H1 (cell line): Measurements from ENCODE around the gene MYPN. TPM values are rescaled to one million over a fixed set of nuclear protein-coding genes. Genes with fewer than 3 reads are reported as not detected.

Experiments
- CTCF ChIA-PET: fragments of 300-600 bp; sonication (Branson Sonifier 250); formaldehyde crosslinking; loops from one replicate; lab custom pipeline; 2021; ENCODE audit not compliant: partially characterized antibody; lab: Charles Lee
- POLR2A ChIA-PET: fragments of 300-600 bp; sonication (Branson Sonifier 250); formaldehyde crosslinking; loops from one replicate; lab custom pipeline; 2021; ENCODE audit warnings: inconsistent platforms; ENCODE audit not compliant: partially characterized antibody; lab: Charles Lee
- DNase-seq, 2 experiments: peaks; one replicate each; pipeline versions ENCODE4 v3.0.0 to v3.0.0-alpha.2; 2010 to 2022; ENCODE audit warnings: low spot score in 2 of 2, low read depth in 1 of 2, mixed read lengths in 1 of 2
- FAIRE-seq: peaks from 2 replicates; lab custom pipeline; 2011; peaks lifted over from hg19 to GRCh38; lab: Jason Lieb, UNC
- H2AFZ ChIP-seq: 2 replicates; pipeline ENCODE4 v1.8.1; 2012; ENCODE audit warnings: low read length, inconsistent platforms
- H2AK5ac ChIP-seq: 2 replicates; pipeline ENCODE4 v1.6.1; 2013; ENCODE audit warnings: low read depth, low read length
- H2BK120ac ChIP-seq: replicated peaks from 2 replicates; pipeline ENCODE3; 2013; ENCODE audit warnings: low read depth, low read length, inconsistent platforms
- H2BK12ac ChIP-seq: 2 replicates; pipeline ENCODE4 v1.6.1; 2013; ENCODE audit warnings: low read depth, low read length
- H2BK15ac ChIP-seq: 2 replicates; pipeline ENCODE4 v1.6.1; 2013; ENCODE audit warnings: low read length
- H2BK20ac ChIP-seq: 2 replicates; pipeline ENCODE4 v1.6.1; 2013; ENCODE audit warnings: low read length
- H2BK5ac ChIP-seq: 2 replicates; pipeline ENCODE4 v1.6.1; 2013; ENCODE audit warnings: low read depth, low read length
- H3K14ac ChIP-seq: 2 replicates; pipeline ENCODE4 v1.6.1; 2013; ENCODE audit warnings: inconsistent platforms; ENCODE audit not compliant: insufficient read length
- H3K18ac ChIP-seq: 2 replicates; pipeline ENCODE4 v1.6.1; 2013; ENCODE audit warnings: low read length; ENCODE audit errors: extremely low read depth
- H3K23ac ChIP-seq: 2 replicates; pipeline ENCODE4 v1.6.1; 2013; ENCODE audit warnings: inconsistent platforms; ENCODE audit not compliant: insufficient read length
- H3K23me2 ChIP-seq: 2 replicates; pipeline ENCODE4 v1.6.1; 2013; ENCODE audit warnings: low read depth, low read length
- H3K27ac ChIP-seq: 2 replicates; pipeline ENCODE4 v1.6.1; 2011; ENCODE audit warnings: low read depth, low read length, inconsistent platforms
- H3K27me3 ChIP-seq, 4 experiments: replicated peaks in 1 of 4; 1 replicate in 1 of 4; 2 replicates in 3 of 4; pipeline versions ENCODE4 v1.6.1 to v1.8.1; 2011 to 2013; ENCODE audit warnings: low read length in 3 of 4, mild to moderate bottlenecking in 3 of 4, inconsistent platforms in 2 of 4, mixed read lengths in 2 of 4, moderate library complexity in 1 of 4; ENCODE audit not compliant: control insufficient read depth in 3 of 4, insufficient read depth in 3 of 4; ENCODE audit errors: extremely low read depth in 1 of 4
- H3K36me3 ChIP-seq, 4 experiments: 2 replicates each; pipeline versions ENCODE4 v1.6.1 to v1.8.1; 2011 to 2013; ENCODE audit warnings: mild to moderate bottlenecking in 4 of 4, low read length in 3 of 4, moderate library complexity in 2 of 4, control low read depth in 1 of 4, inconsistent platforms in 1 of 4; ENCODE audit not compliant: insufficient read depth in 4 of 4, control insufficient read depth in 2 of 4
- H3K4ac ChIP-seq: replicated peaks from 2 replicates; pipeline ENCODE3; 2013; ENCODE audit warnings: low read length, low read depth, mixed read lengths, inconsistent platforms; ENCODE audit not compliant: insufficient read length
- H3K4me1 ChIP-seq, 4 experiments: replicated peaks in 1 of 4; 1 replicate in 1 of 4; 2 replicates in 3 of 4; pipeline versions ENCODE4 v1.6.1 to v1.8.1; 2011 to 2013; ENCODE audit warnings: low read length in 3 of 4, inconsistent platforms in 2 of 4, mixed read lengths in 1 of 4; ENCODE audit not compliant: insufficient read depth in 4 of 4, control insufficient read depth in 3 of 4
- H3K4me2 ChIP-seq, 2 experiments: 2 replicates each; pipeline versions ENCODE4 v1.6.1 to v1.8.1; 2011 to 2013; ENCODE audit warnings: low read depth in 2 of 2, low read length in 2 of 2, control low read depth in 1 of 2, inconsistent platforms in 1 of 2, mild to moderate bottlenecking in 1 of 2; ENCODE audit not compliant: insufficient read depth in 1 of 2
- H3K4me3 ChIP-seq, 4 experiments: fragments of 200-600, 300-600 bp in 1 of 4; sonication (generic), shearing (Covaris generic), sonication (Bioruptor Twin) in 1 of 4; 2 replicates each; pipeline versions ENCODE4 v1.5.1 to v1.8.1; 2011 to 2016; ENCODE audit warnings: low read length in 4 of 4, low read depth in 3 of 4, control low read depth in 2 of 4, inconsistent platforms in 2 of 4, mild to moderate bottlenecking in 2 of 4, mixed read lengths in 1 of 4, moderate library complexity in 1 of 4; ENCODE audit not compliant: insufficient read depth in 2 of 4; ENCODE audit errors: extremely low read depth in 1 of 4
- H3K56ac ChIP-seq: replicated peaks from 2 replicates; pipeline ENCODE3; 2013; ENCODE audit warnings: low read depth, mild to moderate bottlenecking, mixed read lengths, low read length, inconsistent platforms; ENCODE audit not compliant: insufficient read length
- H3K79me1 ChIP-seq: 2 replicates; pipeline ENCODE4 v1.6.1; 2013; ENCODE audit warnings: low read depth, low read length, control low read depth
- H3K79me2 ChIP-seq, 2 experiments: 2 replicates each; pipeline versions ENCODE4 v1.6.1 to v1.8.1; 2012 to 2013; ENCODE audit warnings: low read length in 2 of 2, mild to moderate bottlenecking in 2 of 2, inconsistent platforms in 1 of 2; ENCODE audit not compliant: insufficient read depth in 2 of 2, control insufficient read depth in 1 of 2
- H3K9ac ChIP-seq, 4 experiments: replicated peaks in 1 of 4; 1 replicate in 1 of 4; 2 replicates in 3 of 4; pipeline versions ENCODE4 v1.6.1 to v1.8.1; 2011 to 2013; ENCODE audit warnings: low read depth in 3 of 4, low read length in 3 of 4, control low read depth in 2 of 4, mild to moderate bottlenecking in 2 of 4, moderate library complexity in 2 of 4, inconsistent platforms in 1 of 4; ENCODE audit errors: extremely low read depth in 1 of 4
- H3K9me3 ChIP-seq, 2 experiments: 2 replicates each; pipeline versions ENCODE4 v1.6.1 to v1.8.1; 2012 to 2013; ENCODE audit warnings: mild to moderate bottlenecking in 2 of 2, moderate library complexity in 2 of 2, control low read depth in 1 of 2, inconsistent platforms in 1 of 2, low read depth in 1 of 2, low read length in 1 of 2, mixed read lengths in 1 of 2; ENCODE audit not compliant: insufficient read depth in 2 of 2
- H4K20me1 ChIP-seq, 2 experiments: replicated peaks in 1 of 2; 2 replicates each; pipeline versions ENCODE3 to v1.8.1; 2011 to 2013; ENCODE audit warnings: inconsistent platforms in 2 of 2, low read length in 2 of 2, mild to moderate bottlenecking in 1 of 2; ENCODE audit not compliant: insufficient read depth in 2 of 2, control insufficient read depth in 1 of 2
- H4K5ac ChIP-seq: 2 replicates; pipeline ENCODE4 v1.6.1; 2013; ENCODE audit warnings: low read length, low read depth, mixed read lengths, inconsistent platforms; ENCODE audit not compliant: insufficient read length
- H4K8ac ChIP-seq: 2 replicates; pipeline ENCODE4 v1.8.0; 2013; ENCODE audit warnings: mild to moderate bottlenecking, moderate library complexity, low read length, inconsistent platforms; ENCODE audit not compliant: insufficient read depth; ENCODE audit errors: extremely low read depth
- H4K91ac ChIP-seq: replicated peaks from 2 replicates; pipeline ENCODE3; 2013; ENCODE audit warnings: low read length, mixed read lengths, inconsistent platforms; ENCODE audit not compliant: insufficient read length
- YY1 ChIP-seq: IDR thresholded peaks from 2 replicates; pipeline ENCODE4 v1.6.1; 2011; ENCODE audit warnings: low read depth, mild to moderate bottlenecking, low read length
- WGBS, 2 experiments: shearing (Covaris generic) in 1 of 2; methylation state at CpG; one replicate each; pipeline versions ENCODE4 v1.1.6 to v1.1.7; 2013 to 2015; ENCODE audit warnings: low lambda C conversion rate in 2 of 2, mixed read lengths in 2 of 2, inconsistent platforms in 1 of 2, low coverage in 1 of 2, missing lambda C conversion rate in 1 of 2; ENCODE audit not compliant: insufficient replicate concordance in 2 of 2, insufficient coverage in 1 of 2, insufficient read length in 1 of 2; ENCODE audit errors: extremely low coverage in 1 of 2, missing lambda C conversion rate in 1 of 2; 5-methylcytosine and 5-hydroxymethylcytosine counted together
- polyA plus RNA-seq, 7 experiments: library from polyadenylated mRNA; depleted of rRNA in 3 of 7; stranded (reverse) in 5 of 7; unstranded in 2 of 7; fragments of >200 nt in 5 of 7; fragments of 200-250 nt in 2 of 7; gene quantifications; 1 replicate in 5 of 7; 2 replicates in 1 of 7; 4 replicates in 1 of 7; pipeline versions ENCODE4 v1.2.1 to v1.2.3, GENCODE V29; 2011 to 2013; ENCODE audit warnings: missing spikeins in 2 of 7, mixed read lengths in 2 of 7
- total RNA-seq: library from RNA; stranded (reverse); fragmentation: NEBNext Ultra II Directional; extraction: Animal tissue kit (Norgen Biotek cat#: 25700); gene quantifications from 2 replicates; pipeline ENCODE4 v1.2.1, GENCODE V29; 2021

Gene MYPN
- total and polyA plus RNA-seq, 2 of the 8 experiments (the other 6 are each of a cell fraction or from before 2014, with no cell fraction given): not detected

GRCh38 chr10:68112837-68113236 lies 3.5 kb downstream of the MYPN start:
- Histone ChIP-seq H3K79me2 (no peaks in the 10 kb centered on the region), H3K23ac (no peak overlapping the region)
- POLR2A ChIA-PET: interaction anchor here (0.9 kb wide), 1 partner anchor 38 kb away, joined by 3 read pairs; no protein-coding TSS in a partner anchor

More at GRCh38 chr10:68112837-68113236, 3.5 kb downstream of the MYPN start:
- H3K56ac ChIP-seq: no peak overlapping the region
- no peak overlapping the region for H4K91ac ChIP-seq
- H4K8ac ChIP-seq: no peak overlapping the region
- no peak overlapping the region for H2BK5ac ChIP-seq
- FAIRE-seq: no peak
- H3K18ac ChIP-seq: no peak overlapping the region
- no peaks in the 10 kb centered on the region for H3K23me2 ChIP-seq
- H3K9ac ChIP-seq: no peak overlapping the region
- H3K79me1 ChIP-seq: no peaks in the 10 kb centered on the region
- no peak overlapping the region for H3K4me3 ChIP-seq
- H3K27me3 ChIP-seq: no peaks in the 10 kb centered on the region
- DNase-seq: no peak
- H3K4me1 ChIP-seq: no peaks in the 10 kb centered on the region
- no peak overlapping the region for H2AFZ ChIP-seq
- H3K9me3 ChIP-seq: no peaks in the 10 kb centered on the region
- WGBS, 2 experiments: 90% methylated on average over 1 of the region's 1 CpG; no CpG with 5 or more reads in 1 of the 2 experiments
- no peak overlapping the region for H2BK120ac ChIP-seq
- CTCF ChIA-PET: no interaction called here
- H3K4me2 ChIP-seq: no peak overlapping the region
- H3K4ac ChIP-seq: no peak overlapping the region
- no peak overlapping the region for H2BK12ac ChIP-seq
- no peak overlapping the region for H3K27ac ChIP-seq
- no peak for TF ChIP-seq YY1
- no peak overlapping the region for H3K14ac ChIP-seq
- no peaks in the 10 kb centered on the region for H4K20me1 ChIP-seq
- H2BK20ac ChIP-seq: no peak overlapping the region
- H2AK5ac ChIP-seq: no peak overlapping the region
- no peak overlapping the region for H2BK15ac ChIP-seq
- no peak overlapping the region for H4K5ac ChIP-seq
- no peaks in the 10 kb centered on the region for H3K36me3 ChIP-seq
